Measurements from ENCODE around the gene BNIP5.

BNIP5 gene

DNA sequence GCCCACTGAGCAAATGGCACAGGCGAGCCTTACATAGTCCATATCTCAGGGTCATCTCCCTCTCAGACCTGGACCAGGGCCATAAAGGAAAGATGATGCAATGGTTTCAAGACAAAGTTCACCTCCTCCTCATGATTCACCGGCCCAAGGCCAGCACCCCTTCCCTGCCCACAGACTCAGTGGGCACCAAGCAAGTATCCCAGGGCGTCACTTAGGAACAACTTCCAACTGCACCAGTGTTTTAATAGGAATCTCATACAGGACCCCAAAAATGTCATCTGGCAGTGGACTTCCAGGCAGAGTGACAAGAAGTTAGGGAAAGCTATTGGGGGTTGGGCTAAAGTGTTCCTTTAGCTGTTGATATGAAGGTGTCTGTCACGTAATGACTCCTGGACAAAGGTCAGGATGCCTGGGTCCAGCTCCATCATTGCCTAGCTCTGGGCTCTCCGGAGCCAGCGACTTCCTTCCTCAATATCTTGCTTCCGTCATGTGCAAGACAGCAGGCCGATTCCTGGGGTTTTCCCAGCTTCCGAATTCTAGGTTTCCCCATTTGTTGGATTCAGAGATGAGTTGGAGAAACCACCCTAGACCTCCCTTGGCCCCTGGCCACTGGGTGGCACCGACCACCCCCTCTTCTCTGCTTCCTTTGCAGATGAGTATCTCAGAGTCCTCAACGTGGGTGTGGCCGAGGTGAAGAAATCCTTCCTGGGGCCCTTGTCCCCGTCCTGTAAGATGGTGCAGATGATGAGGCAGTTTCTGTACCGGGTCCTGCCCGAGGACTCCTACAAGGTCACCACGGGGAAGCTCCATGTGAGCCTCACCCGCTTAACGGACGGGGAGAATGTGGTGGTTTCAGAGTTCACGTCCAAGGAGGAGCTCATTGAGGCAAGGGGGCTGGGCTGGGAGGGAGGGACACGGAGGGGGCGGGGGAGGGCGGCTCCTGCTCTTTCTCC, 45.7 kb downstream of the BNIP5 start:
- DNase-seq, result no peak

GRCh38 chr6:36289281-36289878, 47.3 kb downstream of the BNIP5 start:
- no peak for DNase-seq

DNA sequence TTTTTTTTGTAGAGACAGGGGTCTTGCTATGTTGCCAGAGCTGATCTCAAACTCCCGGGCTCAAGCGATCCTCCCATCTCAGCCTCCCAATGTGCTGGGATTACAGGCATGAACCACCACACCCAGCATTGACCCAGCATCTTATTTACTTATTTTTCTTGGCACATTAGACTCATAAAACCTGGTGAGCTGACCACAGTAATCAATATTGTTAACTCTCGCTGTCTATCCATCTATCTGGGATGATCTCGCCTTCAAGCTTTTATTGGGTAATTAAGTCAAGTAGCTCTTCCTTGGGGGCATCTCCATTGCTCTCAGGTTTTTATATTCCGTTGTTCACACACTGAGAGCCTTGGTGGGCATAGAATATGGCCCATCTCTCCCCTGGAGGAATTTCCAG, 49.8 kb downstream of the BNIP5 start:
- DNase-seq, result no peak

GRCh38 chr6:36285797-36286196, 50.9 kb downstream of the BNIP5 start:
- DNase-seq, result no peak

- DNase-seq, result no peak
Observed at GRCh38 chr6:36285187-36285671, 51.5 kb downstream of the BNIP5 start.

- DNase-seq, result no peak
Observed at GRCh38 chr6:36284359-36284758, 52.3 kb downstream of the BNIP5 start.

- no peak for DNase-seq
Observed at GRCh38 chr6:36283608-36284007, 53.1 kb downstream of the BNIP5 start.

- no peak for DNase-seq
Observed at GRCh38 chr6:36280983-36281382, 55.7 kb downstream of the BNIP5 start.

- no peak for DNase-seq
Observed at GRCh38 chr6:36280467-36280866, 56.2 kb downstream of the BNIP5 start.

DNA sequence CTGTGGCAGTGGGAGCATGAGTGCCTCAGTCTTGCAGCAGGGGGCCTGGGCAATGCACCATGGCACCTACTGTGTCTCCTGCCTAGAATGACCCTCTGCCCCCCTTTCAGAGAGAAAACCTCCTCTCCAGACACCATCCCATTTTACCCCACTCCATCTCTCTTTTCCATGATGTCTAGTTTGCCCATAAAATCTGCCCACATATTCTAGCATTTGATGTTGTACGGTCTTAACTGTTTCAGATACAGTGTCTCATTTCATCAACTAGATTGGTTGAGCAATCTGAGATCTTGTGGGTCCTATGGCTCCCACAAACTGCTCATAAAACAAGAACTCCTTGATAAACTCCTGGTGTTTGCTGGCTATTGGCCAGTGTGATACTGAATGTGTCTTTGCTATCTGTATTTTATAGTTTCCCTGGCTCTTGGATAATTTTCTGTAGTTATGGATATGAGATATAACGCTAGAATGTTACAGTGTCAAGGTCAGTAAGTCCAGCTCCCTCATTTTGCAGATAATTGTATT, 58.7 kb downstream of the BNIP5 start:
- DNase-seq, result no peak

DNA sequence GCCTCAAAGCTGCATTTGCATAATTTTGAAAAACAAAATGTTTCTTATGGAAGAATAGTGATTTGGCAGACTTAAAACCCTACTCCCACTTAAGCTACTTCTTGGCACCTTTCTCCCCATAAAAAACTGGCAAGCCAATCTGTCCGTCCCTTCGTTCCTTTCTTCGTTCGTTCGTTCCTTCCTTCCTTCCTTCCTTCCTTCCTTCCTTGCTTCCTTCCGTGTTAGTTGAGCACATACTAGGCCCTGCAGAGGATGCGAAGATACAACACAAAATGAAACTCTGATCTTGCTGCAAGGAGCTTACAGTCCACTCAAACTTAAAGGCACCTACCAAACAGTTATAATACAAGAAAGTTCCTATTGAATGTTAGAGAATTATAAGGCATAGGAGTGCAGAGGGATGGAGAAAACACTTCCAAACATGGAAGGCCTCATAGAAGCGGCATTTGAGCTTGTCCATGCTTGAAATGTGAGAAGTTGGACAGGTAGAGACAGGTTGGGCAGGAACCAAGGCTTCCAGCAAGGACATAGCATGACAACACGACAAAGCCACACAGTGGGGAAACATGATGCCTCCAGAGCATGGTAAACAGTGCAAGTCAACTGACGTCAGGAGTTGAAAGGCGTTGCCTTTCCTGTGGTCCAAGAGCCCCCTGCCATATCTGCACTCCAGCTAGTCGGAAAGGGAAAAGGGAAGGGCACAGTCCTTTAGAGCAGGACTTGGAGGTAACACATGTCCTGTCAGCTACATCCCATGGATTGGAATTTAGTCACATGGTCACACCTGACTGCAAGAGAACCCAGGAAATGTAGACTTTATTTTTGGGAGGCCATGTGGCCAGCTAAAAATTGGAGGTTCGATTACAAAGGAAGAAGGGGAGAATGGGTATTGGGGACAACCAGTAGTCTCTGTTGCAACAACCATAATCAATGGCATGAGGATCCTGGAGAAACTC, 59.8 kb downstream of the BNIP5 start:
- no peak for DNase-seq

DNA sequence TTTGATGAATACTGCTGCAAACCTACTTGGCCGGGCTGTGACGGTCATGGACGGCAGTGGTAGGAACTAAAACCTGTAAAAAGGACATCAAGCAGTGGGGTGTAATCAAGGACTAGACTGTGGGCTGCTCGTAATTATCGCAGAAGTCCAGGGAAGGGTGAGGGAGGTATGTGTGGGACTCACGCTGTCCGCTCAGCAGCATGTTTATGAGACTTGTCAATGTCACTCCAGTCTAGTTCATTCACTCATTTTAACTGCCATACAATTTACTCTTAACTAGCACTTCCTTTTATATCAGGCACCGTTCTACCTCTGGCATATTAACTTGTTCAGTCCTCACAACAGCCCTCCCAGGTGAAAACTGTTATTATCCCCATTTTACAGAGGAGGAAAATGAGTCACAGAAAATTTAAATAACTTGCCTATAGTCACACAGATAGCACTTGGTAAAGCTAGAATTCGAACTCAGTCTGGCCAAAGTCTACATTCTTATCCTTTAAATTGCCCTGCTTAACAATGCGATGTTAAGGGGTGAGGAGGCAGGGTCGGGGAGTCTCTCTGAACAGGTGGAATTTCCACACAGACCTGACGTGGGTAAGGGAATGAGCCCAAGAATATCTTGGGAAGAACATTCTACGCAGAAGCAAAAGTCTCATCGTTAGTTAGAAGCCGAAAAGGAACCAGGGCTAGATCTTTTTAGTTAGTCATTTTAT, 62.7 kb downstream of the BNIP5 start:
- no peak for DNase-seq

DNA sequence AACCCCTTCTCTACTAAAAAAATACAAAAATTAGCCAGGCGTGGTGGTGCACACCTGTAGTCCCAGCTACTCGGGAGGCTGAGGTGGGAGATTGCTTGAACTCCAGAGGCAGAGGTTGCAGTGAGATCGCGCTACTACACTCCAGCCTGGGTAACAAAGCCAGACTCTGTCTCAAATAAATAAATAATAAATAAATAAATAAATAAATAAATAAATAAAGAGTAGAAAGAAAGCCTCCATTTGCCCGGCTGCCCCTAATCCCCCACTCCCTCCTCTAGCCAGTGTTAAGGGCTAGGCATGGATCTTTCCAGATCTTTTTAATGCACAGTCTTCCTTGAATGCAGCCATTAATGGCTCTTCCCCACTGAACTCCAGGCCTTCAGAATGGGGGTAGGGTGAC, 63.6 kb downstream of the BNIP5 start:
- DNase-seq, result no peak

DNA sequence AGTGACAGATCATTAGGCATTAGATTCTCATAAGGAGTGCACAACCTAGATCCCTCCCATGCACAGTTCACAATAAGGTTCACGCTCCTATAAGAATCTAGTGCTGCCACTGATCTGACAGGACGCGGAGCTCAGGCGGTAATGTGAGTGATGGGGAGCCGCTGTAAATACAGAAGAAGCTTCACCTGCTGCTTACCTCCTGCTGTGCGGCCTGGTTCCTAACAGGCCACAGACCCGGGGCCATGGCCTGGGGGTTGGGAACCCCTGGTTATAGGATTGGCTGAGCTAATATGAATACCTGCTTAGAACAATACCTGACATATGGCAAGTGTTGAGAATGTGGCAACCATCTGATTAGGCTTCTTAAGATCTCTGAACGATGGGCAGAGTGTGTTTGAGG, 64.5 kb downstream of the BNIP5 start:
- DNase-seq, result no peak

- DNase-seq, result no peak
Observed at GRCh38 chr6:36269834-36270705, 66.6 kb downstream of the BNIP5 start, which contains the start of gene PNPLA1. TSS of gene PNPLA1 (plus strand) at chr6:36270060. CDS start at chr6:36270460, 400 bp downstream.

- DNase-seq, result no peak
Observed at GRCh38 chr6:36268478-36269275, 68.0 kb downstream of the BNIP5 start.

DNA sequence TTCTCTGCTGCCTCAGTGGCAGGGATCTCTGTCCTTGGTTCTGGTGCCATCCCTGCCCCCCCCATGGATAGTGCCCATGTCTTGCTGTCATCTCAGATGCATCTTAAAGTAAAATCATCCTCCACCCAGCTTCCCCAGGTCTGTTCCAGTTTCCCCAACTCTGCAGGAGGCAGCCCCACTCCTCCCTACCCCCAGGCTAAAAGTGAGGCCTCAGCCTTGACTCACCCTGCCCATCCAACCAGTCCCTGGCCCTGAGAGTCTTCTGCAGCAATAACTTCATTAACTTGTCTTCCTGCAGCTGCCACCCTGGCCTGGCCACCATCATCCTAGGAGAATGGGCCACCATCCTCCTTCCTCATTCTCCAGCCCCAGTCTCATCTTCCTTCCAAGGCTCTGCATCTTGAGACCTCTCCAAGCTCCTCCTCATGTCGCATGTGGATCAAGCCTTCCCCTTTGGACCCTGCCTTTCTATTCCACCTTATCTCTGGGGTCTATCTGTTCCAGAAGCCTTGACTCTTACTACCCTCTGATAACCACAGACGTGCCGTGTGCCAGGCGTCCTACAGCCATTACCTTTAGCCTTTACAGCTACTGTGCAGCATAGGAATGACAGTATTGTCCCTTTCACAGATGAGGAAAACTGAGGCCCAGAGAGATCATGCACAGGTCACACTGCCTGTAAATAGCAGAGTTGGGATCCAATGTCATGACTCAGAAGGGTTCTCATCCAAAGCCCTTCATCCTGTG, 68.8 kb downstream of the BNIP5 start:
- no peak for DNase-seq

- no peak for DNase-seq
Observed at GRCh38 chr6:36266913-36267644, 69.6 kb downstream of the BNIP5 start.
